GM19239 (cell line): ENCODE data around the gene SSH3.
A peak's percentile ranks its signal among the peaks of the same experiment; 100 is the strongest.

ENCODE experiments used
- DNase-seq: peaks from one replicate; pipeline ENCODE4 v3.0.0; 2011; ENCODE audit warnings: low spot score; ENCODE audit not compliant: insufficient read length
- FAIRE-seq: peaks from 2 replicates; lab custom pipeline; 2011; peaks lifted over from hg19 to GRCh38; lab: Jason Lieb, UNC

The SSH3 gene

DNA sequence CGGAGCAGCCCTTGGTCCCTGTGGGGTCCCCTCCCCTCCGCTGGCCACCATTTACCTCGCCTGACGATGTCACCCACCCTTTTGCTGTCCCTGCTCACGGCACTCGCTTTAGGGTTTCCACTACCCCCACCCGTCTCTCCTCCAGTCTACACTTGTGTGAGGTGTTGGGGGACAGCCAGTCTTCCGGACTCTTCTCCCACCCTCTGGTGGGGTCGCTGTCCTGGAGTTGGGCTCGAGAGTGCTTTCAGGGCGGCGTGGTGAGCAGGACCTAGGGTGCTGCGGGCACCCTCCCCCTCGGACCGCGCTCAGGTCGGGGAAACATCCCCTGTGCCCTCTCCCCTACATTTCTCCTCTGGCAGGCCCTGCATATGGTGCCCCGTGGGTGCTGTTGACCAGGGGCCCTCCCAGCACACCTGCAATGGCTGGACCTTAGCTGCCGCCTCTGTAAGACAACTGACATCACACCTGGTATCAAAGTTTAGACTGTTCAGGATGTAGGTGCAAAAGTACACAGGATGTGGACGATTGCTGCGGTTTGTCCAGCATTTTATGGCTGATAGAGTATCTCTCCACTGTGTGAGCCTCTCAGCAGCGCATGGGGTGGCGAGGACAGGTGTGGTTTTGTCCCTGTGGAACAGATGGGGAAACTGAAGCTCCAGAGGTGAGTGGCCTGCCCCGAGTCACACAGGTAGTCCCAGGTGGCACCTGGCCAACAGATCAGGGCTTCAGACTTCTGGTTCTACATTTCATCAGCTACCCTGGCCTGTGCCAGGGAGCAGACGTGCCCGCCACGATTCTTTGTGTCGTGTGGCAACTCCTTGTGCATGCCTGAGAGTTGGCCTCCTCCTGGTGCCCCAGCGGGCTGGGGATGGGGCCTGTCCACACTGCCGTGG lies 35.9 kb upstream of the SSH3 start:
- no peak for DNase-seq
- peak; percentile 74 for FAIRE-seq

DNA sequence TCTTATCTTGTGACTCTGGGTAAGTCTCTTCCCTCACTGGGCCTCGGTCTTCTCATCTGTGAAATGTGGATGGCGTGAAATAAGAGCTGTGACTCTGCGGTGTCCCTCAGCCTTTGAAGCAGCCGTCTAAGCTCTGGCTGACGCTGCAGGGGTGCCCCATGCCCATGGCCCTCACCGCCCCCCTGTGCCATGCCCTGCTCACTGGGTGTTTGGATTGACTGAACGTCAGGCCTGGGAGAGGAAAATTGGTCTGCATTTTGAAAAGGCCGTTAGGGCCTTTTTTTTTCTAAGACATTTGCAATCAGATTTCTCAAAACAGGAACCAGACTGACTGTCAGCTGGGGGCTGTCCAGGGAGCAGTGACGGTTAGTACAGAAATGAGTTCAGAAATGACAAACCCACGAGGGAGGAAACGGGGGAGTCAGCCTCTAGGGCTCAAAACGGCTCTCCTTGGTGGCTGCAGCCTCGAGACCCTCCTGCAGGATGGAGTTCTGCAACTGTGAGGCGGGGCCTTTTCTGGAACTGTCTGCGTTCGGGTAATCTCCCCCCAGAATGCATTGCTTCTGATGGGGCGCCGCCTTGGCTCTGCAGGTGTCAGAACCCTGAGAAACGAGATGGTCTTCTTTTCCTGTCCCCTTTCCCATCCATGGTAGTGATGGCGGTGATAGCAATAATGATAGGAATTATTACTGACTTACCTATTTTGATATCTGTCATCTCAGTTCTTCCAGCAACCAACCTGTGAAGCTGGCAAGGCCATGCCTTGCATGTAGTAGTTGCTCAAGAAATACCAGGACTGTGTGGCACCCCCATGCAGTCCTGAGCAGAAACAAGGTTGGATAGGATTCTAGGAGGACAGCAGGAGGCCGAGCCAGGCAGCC lies 35.0 kb upstream of the SSH3 start:
- peak; percentile 95 for FAIRE-seq
- DNase-seq, result peak; percentile 75

DNA sequence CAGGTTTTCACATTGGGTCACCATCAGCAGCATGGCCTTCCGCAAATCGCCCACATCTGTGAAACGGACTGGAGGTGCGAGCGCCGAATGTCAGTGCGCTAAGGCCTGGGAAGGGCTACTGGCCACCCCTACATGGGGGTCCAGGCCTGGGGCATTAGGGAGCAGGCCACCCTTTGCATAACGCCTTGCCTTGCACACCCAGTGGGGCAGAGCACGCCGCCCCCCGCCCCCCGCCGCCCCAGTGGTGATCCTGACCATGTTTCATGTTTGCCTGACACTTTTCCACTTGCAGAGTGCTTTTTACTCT lies 34.4 kb upstream of the SSH3 start:
- FAIRE-seq (no peak), DNase-seq (no peak)

DNA sequence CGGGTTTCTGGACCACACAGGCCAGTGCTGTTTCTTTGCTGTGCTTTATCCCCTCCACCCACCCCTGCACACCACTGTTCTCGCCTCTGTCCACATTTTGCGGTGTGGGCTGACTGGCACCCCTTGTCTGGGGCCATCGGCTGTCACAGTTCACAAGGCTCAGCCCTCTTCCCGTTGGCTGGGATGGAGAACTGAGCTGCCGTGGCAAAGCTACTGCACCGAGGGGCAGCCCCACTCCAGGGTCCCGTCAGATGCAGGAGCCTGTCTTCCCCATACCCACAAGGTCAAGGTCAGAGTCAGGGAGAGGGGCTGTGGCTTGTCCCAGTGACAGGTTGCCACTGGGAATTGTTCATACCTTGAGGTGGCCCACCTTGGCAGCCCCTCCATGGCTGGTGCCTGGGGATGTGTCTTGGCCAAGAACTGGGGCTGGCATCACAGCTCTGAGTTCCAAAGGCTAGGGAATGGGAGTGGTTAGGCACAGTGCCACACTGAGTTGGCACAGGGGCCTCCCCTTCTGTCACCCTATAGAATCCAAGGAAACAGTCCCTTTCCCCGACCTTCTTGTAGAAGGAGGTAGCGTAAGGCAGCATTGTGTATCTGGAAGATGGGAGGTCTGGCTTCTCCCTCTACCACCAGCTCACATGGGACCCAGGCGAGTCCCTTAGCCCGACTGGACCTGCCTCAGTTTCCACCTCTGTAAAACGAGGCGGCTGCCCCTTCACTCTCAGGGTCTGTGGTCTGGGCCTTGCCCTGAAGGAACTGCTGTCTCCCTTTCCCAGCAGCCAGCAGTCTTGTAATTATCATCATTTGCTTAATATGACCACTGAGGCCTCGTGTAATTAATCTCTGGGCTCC lies 33.7 kb upstream of the SSH3 start:
- FAIRE-seq (no peak), DNase-seq (no peak)

DNA sequence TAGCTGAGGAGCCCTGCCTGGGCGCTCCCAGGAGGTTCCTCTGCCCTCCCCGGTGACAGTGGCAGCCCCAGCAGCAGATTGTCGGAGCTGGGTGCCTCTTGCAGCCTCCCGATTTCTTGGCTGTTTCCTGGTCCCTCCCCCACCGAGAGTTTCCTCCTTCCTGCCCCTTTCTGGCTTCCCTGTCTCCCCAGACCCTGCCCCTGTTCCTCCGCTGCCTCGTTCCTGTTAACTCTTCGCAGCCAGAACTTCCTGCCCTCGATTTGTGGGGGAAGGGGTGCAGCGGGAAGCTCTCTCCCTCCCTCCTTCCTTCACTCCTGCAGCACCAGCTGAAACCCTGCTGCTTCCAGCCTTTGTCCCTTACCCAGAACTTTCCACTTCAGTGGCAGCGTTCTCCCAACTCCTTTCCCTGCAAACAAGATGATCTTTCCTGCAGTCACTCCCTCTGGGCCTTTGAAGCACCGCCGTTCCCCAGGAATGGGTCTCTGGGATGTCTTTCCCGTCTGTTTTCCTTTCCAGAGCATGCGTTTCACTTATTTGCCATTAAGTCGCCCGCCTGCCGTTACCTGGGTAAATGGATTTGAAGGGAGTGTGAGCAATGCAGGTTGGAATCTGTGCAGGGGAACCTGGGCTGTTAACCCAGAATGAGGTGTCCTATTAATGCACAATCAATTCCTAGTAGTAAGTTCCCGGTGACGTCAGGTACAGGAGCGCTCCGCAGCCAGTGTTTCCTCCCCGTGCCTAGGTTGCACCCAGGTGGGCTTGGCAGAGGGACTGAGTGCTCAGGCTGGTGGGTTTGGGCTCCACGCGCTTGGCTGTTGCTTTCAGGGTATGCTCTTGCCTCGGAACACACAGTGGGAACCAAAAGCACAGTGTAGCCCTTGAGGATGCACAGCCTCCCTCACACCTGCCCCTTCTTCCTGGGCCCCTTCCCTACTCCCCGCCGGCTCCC lies 32.8 kb upstream of the SSH3 start:
- DNase-seq (no peak), FAIRE-seq (peak; percentile 92)

DNA sequence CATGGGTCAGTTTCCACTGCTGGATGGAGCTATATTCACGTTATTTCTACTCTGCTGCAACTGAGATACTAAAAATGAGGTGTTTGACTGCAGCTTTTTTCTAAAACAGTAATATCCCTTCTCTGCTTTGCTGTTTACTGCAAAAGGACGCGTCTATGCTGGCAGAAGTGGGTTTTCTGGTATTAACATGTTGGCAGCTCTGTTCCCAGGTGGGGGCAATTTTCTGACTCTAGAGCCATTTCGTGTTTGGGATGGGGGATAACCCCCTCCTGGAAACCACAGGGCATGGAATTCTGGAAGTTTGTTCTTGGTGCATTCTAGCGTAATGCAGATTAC lies 32.2 kb upstream of the SSH3 start:
- FAIRE-seq, result no peak
- DNase-seq, result no peak

DNA sequence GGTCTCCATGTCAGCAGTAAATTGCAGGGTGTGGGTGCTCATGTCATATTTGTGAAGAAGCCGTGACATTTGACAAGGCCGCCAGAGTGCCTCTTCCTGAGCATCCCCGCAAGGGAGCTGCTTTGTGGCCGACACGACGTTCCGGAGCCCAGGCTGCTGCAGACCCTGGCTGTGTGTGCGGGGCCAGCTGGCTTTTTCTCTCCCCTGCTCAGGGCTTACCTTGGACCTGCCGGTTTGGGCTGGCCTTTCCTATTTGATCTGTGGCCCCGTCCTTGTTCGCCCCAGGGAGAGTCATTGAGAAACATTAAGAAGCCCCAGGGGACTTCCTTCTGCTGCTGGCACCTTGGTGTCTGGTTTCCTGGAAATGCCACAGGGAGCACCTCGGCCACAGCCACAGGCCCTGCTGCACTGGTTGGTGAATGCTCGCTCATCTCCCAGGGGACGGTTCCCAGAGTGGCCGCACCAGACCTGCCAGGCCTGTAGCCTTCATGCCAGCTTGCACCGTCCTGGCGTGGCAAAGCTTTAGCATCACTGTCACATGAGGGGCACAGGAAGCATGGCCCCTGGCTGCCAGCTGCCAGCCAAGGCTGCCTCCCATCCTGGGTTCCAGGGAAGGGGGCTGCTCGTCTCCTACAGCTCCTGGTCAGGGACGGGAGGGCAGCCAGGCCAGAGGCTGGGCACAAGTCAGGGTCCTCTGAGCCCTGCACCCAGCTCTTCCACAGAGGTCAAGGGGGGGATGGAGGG lies 31.6 kb upstream of the SSH3 start:
- no peak for DNase-seq
- peak; percentile 68 for FAIRE-seq

DNA sequence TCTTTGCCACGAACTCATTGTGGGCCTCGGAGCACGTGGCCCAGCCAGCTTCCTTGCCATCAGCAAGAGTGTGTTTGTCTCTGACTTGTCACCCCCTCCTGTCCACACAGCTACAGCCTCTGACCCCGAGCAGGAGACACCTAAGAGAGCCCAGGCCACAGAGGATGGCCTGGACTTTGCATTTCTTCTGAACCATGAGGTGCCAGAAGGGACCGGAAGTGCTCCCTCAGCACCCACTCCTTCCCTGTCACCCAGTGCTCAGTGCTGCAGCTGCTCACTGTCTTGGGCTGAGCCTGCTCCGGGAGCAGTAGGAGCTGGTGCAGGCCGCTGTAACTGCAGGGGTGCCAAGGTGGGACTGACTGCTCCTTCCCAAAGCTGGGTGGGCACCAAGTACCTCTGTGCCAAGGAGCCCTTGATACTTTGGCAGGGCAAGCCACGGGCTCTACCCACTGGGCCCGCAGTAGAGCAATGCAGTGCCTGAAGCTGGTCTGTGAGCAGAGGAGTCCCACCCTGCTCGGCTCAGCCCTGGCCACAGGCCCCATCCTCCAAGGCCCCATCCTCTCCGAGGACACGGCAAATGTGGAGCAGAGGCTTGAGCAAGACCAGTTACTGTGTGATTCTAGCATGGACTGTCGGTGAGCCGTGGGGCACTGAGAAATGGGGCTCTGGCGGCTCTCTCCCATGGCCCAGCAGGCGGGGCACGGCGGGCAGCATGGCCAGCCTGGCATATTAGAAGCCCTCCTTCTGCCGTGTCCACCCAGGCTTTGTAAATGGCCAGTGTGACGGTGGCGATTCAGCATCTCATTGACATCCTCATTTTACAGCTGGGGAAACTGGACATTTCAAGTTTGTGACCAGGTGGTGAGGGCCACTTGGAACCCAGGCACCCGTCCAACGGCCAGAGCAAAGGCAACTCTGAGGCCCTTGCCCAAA lies 30.7 kb upstream of the SSH3 start:
- FAIRE-seq (peak; percentile 82), DNase-seq (no peak)

DNA sequence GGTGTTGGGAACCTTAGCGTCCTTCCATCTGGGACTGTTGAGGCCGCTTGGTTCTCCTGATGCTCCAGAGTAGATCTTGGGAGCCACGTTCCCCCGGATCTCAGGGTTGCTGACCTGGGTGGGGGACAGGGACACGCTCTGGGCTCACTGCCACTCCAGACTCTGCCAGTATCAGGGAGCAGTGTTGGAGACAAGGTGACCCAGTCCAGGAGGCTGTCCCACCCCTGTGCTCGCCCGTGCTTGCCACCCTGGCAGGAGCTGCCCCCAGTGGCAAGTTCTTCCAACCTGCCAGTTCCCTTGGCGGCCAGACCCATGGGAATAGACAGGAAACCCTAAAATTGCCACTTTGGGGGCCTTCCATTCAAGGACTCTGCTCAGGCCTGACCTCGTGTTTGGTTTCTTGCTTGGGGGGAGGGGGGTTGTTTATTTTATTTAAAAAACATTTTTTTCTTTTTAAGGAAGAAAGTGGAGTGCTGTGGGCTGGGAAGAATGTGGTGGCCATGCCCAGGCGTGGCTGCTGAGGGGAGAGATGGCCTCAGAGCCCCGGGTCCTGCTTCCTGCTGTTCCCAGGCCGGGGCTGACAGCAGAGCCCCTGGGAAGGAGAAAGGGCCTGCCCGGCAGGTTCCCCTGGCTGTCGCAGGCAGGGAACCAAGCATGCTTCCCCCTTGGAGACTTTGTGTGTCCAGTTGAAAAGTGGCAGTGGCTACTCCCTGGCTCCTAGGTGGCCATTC lies 29.9 kb upstream of the SSH3 start:
- FAIRE-seq, result peak; percentile 14

DNA sequence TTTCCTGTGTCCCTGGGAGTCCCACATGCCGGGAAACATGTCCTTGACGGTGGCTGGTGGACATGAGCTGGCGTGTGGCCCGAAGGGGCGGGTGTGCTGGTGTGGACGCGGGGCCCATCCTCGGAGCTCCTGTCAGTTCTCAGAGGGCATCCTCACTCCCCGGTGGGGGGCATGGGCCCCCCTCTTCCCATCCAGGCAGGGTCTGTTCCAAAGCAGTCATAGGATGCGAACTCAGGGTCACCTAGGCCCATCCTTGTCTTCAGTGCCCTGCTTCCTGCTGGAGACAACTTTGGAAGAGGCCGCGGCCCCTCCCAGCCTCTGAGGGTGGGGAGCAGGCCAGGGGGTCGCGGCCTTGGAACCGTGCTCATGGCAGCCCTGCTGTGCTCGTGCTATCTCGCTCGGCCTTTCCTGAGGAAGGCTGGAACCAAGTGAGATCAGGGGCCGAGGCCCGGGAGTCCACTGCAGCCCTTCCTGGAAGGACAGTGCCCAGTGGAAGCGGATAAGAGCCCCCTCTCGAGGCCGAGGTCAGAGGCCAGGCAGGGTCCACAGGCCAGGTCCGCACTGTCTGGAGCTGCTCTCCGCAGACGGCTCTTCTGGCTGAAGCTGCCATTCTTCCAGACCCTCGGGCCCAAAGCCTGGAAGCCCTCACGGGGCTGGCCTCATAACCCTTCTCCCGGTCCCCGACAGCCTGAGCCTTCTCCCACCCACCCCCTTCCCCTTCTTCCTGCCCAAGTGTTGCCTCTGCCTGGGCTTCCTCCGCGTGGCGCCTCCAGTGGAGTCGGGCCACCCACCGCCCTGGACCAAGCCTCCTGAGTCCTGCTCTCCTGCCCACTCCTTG lies 28.3 kb upstream of the SSH3 start:
- DNase-seq (no peak), FAIRE-seq (no peak)

More for the DNA sequence above, 29.9 kb upstream of the SSH3 start:
- DNase-seq, result no peak

DNA sequence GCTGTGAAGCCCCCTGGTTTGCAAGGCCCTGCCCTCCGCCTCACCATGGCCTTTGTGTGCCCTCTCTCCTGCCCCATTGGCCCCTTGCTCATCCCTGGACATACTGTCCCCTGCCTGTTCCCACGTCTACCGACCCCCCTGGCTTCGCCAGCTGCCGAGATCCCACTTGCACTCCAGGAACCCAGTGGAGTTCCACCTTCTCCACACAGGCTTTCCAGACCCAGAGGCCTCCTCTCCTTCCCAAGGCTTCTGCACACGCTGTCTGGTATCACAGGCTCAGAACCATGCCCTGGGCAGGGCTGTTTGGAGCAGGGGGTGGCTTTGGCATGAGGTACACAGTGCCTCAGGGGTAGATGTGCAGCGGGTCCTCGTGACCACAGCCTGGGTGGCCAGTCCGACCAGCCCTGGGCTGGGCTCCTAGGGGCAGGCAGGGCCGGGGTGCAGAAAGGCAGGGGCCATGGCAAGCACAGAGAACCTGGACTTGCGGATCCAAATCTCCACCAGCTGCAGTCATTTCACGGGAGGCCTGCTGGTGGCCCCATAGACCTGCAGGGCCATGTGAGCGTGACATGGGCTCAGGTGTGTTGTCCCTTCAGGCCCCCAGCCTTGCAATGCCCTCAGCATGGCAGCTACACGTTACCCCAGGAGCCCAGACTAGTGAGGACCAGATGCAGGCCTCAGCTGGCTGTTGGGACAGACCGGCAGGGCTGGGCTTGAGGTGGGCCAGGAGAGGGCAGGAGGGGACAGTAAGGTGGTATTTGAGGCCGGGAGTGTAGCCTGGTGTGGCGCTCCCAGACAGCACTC lies 27.5 kb upstream of the SSH3 start:
- DNase-seq, result no peak
- FAIRE-seq, result no peak

DNA sequence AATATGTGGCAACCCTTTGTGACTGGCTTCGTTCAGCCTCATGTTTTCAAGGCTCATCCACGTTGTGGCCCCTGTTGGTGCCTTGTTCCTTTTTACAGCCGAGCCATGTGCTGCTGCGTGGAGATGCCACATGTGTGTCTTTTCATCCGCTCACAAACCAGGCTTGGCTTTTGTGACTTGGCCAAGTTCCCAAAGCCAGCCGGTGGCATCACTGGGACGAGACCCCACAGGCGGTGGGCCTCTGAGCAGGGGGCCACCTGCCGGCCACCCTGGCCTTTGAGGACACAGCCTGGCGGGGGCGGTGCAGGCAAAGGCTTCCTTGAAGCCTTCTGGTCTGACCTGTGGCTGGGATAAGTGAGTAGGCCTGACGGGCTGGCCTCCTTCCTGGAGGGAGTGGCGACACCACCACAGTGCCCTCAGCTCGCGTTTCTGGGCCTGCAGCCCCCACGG lies 26.5 kb upstream of the SSH3 start:
- no peak for DNase-seq
- FAIRE-seq, result peak; percentile 35

DNA sequence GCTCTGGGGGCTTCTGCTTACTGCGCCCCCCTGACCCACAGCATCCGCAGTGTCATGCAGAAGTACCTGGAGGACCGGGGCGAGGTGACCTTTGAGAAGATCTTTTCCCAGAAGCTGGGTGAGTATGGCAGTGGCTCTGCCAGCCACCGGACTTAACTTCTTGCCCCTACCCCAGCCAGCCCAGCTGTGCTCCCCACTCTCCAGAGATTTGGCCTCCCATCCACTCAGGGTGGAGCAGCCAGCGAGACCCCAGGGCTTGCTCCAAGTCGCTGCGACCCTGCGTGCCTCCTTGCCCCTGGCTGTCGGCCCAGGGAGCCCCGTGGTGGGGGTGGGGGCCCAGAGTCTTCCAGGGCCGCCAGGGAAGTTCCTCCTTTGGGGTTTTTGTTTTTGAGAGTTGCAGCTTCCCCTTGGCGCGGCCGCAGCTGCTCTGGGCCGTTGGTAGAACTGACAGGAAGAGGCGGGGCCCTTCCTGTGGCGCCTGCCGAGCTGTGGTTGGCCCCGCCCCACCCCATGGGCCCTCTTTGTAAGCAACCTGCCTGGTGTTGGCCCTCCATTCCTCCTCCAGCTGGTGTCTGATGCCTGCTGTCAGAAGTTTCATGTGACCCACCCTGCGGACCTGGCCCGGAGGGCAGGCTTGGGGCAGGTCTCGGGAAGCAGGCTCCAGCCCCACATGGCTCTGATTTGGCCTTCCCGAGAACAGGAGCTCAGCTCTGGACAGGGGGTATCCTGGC lies 25.9 kb upstream of the SSH3 start:
- DNase-seq (peak; percentile 96), FAIRE-seq (peak; percentile 98)

DNA sequence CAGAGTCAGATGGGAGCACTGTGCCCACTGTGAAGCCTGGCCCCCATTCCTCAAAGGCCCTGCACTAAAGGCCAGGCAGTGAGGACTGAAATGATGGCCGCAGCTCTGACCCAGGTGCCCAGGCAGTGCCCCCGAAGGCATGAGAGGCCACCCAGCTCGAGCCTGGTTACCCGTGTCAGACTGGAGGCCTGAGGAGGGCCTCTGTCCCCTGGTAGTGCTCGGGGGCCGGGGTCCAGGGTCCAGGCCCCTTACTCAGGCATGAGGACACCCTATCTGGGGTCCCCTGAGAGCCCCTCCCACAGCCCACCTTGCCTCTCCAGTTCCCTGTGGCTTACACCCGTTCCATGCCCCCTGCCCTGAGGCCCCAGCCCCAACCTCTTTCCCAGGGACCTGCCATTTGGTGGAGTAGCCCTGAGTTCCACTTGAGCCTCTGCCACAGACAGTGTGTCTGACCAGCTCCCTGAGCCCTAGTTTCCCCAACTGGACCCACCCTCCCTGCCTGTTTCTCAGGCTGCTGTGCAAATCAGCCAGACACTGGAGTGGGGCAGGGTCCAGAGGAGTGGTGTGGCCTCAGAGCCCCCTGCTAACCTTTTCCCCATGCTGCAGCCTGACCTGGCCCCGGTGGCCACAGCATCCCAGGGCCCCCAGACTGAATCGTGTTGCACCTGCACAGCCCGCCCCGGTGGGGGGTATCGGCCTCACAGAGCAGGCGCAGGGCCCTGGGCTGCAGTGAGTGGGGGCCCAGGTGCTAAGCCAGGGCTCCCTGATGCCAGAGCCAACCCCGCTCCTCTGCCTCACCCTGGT lies 25.0 kb upstream of the SSH3 start:
- DNase-seq, result no peak
- FAIRE-seq, result no peak
